Sigmoid colon (tissue), 4 donors: ENCODE data around the gene PLPP4.

Experiments used
- CTCF ChIP-seq, 4 experiments: fragments of 450-650 bp in 3 of 4; fragments of 200-600 bp in 1 of 4; IDR thresholded peaks; one replicate each; pipeline ENCODE4 v1.5.1; 2016 to 2019; ENCODE audit warnings: antibody characterized with exemption in 4 of 4, mild to moderate bottlenecking in 3 of 4, moderate library complexity in 2 of 4
- EP300 ChIP-seq, 4 donors: sonication (generic); formaldehyde crosslinking; IDR thresholded peaks; one replicate each; pipeline ENCODE4 v1.6.1; 2017; ENCODE audit warnings: antibody characterized with exemption in 4 of 4

GRCh38 chr10:120543291-120543690, 86.3 kb downstream of the PLPP4 start:
- TF ChIP-seq CTCF (IDR thresholded peaks at IDR 0.05) (no peak), EP300 (IDR thresholded peaks at IDR 0.05) (no peak)
